SK-N-SH (cell line): Measurements from ENCODE around the gene DDX24. TPM values are rescaled to one million over a fixed set of nuclear protein-coding genes. Genes with fewer than 3 reads are reported as not detected.

Source experiments
- CTCF ChIA-PET: fragments of 300-600, 350-600 bp; formaldehyde crosslinking; extraction: SDS; loops from one replicate; lab custom pipeline; 2021; lab: Yijun Ruan, JAX
- POLR2A ChIA-PET: fragments of 350-600 bp; sonication (Branson Sonifier 250); formaldehyde crosslinking; extraction: SDS; loops from one replicate; lab custom pipeline; 2020; ENCODE audit warnings: antibody characterized with exemption, inconsistent platforms; lab: Yijun Ruan, JAX
- DNase-seq: peaks from one replicate; pipeline ENCODE4 v3.0.0; 2012
- H2AFZ ChIP-seq: fragments of 200-600 bp; sonication (generic); 2 replicates; pipeline ENCODE4 v1.8.1; 2016; ENCODE audit warnings: antibody characterized with exemption, mild to moderate bottlenecking, low read depth
- H3F3A ChIP-seq: fragments of 200-600 bp; sonication (generic); replicated peaks from 2 replicates; pipeline ENCODE3; 2016; ENCODE audit warnings: antibody characterized with exemption, mild to moderate bottlenecking; ENCODE audit not compliant: insufficient read depth
- H3K27ac ChIP-seq, 2 experiments: fragments of 200-500 bp in 1 of 2; fragments of 200-600 bp in 1 of 2; sonication (Bioruptor generic) in 1 of 2; sonication (generic), shearing (Covaris generic) in 1 of 2; 2 replicates each; pipeline versions ENCODE4 v1.5.1 to v1.6.1; 2014 to 2016; ENCODE audit warnings: low read depth in 2 of 2, inconsistent platforms in 1 of 2, low read length in 1 of 2, mild to moderate bottlenecking in 1 of 2, mixed read lengths in 1 of 2
- H3K27me3 ChIP-seq: fragments of 200-600 bp; sonication (generic), shearing (Covaris generic); 2 replicates; pipeline ENCODE4 v1.6.1; 2016; ENCODE audit warnings: mixed run types; ENCODE audit not compliant: insufficient read depth
- H3K36me3 ChIP-seq, 2 experiments: fragments of 200-500 bp in 1 of 2; fragments of 200-600 bp in 1 of 2; sonication (Bioruptor generic) in 1 of 2; sonication (generic) in 1 of 2; replicated peaks in 1 of 2; 2 replicates each; pipeline versions ENCODE3 to v1.5.1; 2014 to 2016; ENCODE audit warnings: low read length in 1 of 2, mild to moderate bottlenecking in 1 of 2; ENCODE audit not compliant: insufficient read depth in 2 of 2, control insufficient read depth in 1 of 2
- H3K4me1 ChIP-seq, 2 experiments: fragments of 200-500 bp in 1 of 2; fragments of 200-600 bp in 1 of 2; sonication (Bioruptor generic) in 1 of 2; sonication (generic), shearing (Covaris generic) in 1 of 2; 2 replicates each; pipeline versions ENCODE4 v1.5.1 to v1.6.1; 2014 to 2016; ENCODE audit warnings: low read depth in 1 of 2, low read length in 1 of 2, mixed run types in 1 of 2; ENCODE audit not compliant: insufficient read depth in 2 of 2, control insufficient read depth in 1 of 2
- H3K4me2 ChIP-seq: fragments of 200-600 bp; sonication (generic), shearing (Covaris generic); 2 replicates; pipeline ENCODE4 v1.6.1; 2017; ENCODE audit warnings: mixed run types
- H3K4me3 ChIP-seq, 2 experiments: fragments of 200-500 bp in 1 of 2; fragments of 200-600 bp in 1 of 2; sonication (Bioruptor generic) in 1 of 2; sonication (generic), shearing (Covaris generic) in 1 of 2; 2 replicates each; pipeline versions ENCODE4 v1.5.1 to v1.8.1; 2014 to 2016; ENCODE audit warnings: low read depth in 2 of 2, inconsistent platforms in 1 of 2, low read length in 1 of 2, mild to moderate bottlenecking in 1 of 2, mixed read lengths in 1 of 2, moderate library complexity in 1 of 2
- H3K79me2 ChIP-seq: fragments of 200-600 bp; sonication (generic); 2 replicates; pipeline ENCODE4 v1.8.1; 2017; ENCODE audit warnings: mild to moderate bottlenecking; ENCODE audit not compliant: insufficient read depth
- H3K9ac ChIP-seq: fragments of 200-600 bp; sonication (generic); 2 replicates; pipeline ENCODE4 v1.6.1; 2017; ENCODE audit warnings: mixed run types
- H3K9me2 ChIP-seq: fragments of 200-600 bp; sonication (generic); 2 replicates; pipeline ENCODE4 v1.6.1; 2017; ENCODE audit warnings: mixed run types
- H3K9me3 ChIP-seq: fragments of 200-600 bp; sonication (generic); 2 replicates; pipeline ENCODE4 v1.6.1; 2017; ENCODE audit warnings: mixed run types, mild to moderate bottlenecking, moderate library complexity
- H4K20me1 ChIP-seq: fragments of 200-600 bp; sonication (generic); 2 replicates; pipeline ENCODE4 v1.6.1; 2017; ENCODE audit warnings: mild to moderate bottlenecking, mixed run types; ENCODE audit not compliant: insufficient read depth
- CTCF ChIP-seq: fragments of 200-600 bp; sonication (generic); IDR thresholded peaks from 2 replicates; pipeline ENCODE4 v1.6.1; 2017; ENCODE audit warnings: antibody characterized with exemption, mild to moderate bottlenecking, moderate library complexity
- ELF1 ChIP-seq: IDR thresholded peaks from 2 replicates; pipeline ENCODE4 v1.4.0; 2012
- EZH2phosphoT487 ChIP-seq: fragments of 200-600 bp; sonication (generic); IDR thresholded peaks from 2 replicates; pipeline ENCODE4 v1.6.1; 2017; ENCODE audit warnings: low read depth, mixed run types, mild to moderate bottlenecking, antibody characterized with exemption, moderate library complexity, borderline replicate concordance
- FOXM1 ChIP-seq: IDR thresholded peaks from 2 replicates; pipeline ENCODE4 v1.4.0; 2012; ENCODE audit warnings: low read depth, mild to moderate bottlenecking
- GABPA ChIP-seq: IDR thresholded peaks from 2 replicates; pipeline ENCODE4 v1.4.0; 2012; ENCODE audit warnings: low read depth, mild to moderate bottlenecking
- JUND ChIP-seq: IDR thresholded peaks from 2 replicates; pipeline ENCODE4 v1.4.0; 2012
- MEF2A ChIP-seq: IDR thresholded peaks from 2 replicates; pipeline ENCODE4 v1.4.0; 2012; ENCODE audit warnings: low read depth, borderline replicate concordance
- MXI1 ChIP-seq: IDR thresholded peaks from 2 replicates; pipeline ENCODE4 v1.6.1; 2012; ENCODE audit warnings: mild to moderate bottlenecking, low read depth, low read length, improper control_type of control experiment
- NFIC ChIP-seq: IDR thresholded peaks from 2 replicates; pipeline ENCODE4 v1.4.0; 2012; ENCODE audit warnings: borderline replicate concordance
- RAD21 ChIP-seq: IDR thresholded peaks from 2 replicates; pipeline ENCODE4 v1.6.1; 2012; ENCODE audit warnings: mild to moderate bottlenecking, low read length
- RCOR1 ChIP-seq: fragments of 150-350 bp; IDR thresholded peaks from 2 replicates; pipeline ENCODE4 v1.6.1; 2017; ENCODE audit warnings: antibody characterized with exemption, low read length
- RXRA ChIP-seq: IDR thresholded peaks from 2 replicates; pipeline ENCODE4 v1.4.0; 2012; ENCODE audit warnings: low read depth, mild to moderate bottlenecking, borderline replicate concordance
- SIN3A ChIP-seq: IDR thresholded peaks from 2 replicates; pipeline ENCODE4 v1.6.1; 2012; ENCODE audit warnings: low read depth, mild to moderate bottlenecking, low read length, moderate library complexity, borderline replicate concordance
- SMC3 ChIP-seq: IDR thresholded peaks from 2 replicates; pipeline ENCODE4 v1.6.1; 2012; ENCODE audit warnings: low read depth, low read length, improper control_type of control experiment
- TAF1 ChIP-seq: IDR thresholded peaks from 2 replicates; pipeline ENCODE4 v1.6.1; 2012; ENCODE audit warnings: low read depth, mild to moderate bottlenecking, low read length, moderate library complexity, borderline replicate concordance
- TCF12 ChIP-seq: IDR thresholded peaks from 2 replicates; pipeline ENCODE4 v1.4.0; 2012
- ZBTB33 ChIP-seq: IDR thresholded peaks from 2 replicates; pipeline ENCODE4 v1.4.0; 2012; ENCODE audit warnings: low read depth, borderline replicate concordance
- WGBS: methylation state at CpG from one replicate; pipeline ENCODE4 v1.1.6; 2017; ENCODE audit warnings: low lambda C conversion rate; 5-methylcytosine and 5-hydroxymethylcytosine counted together
- polyA plus RNA-seq, 3 experiments: library from polyadenylated mRNA; depleted of rRNA; stranded (reverse); fragments of >200 nt; gene quantifications; 2 replicates each; pipeline ENCODE4 v1.2.3, GENCODE V29; 2012

The DDX24 gene
- polyA plus RNA-seq, 1 of the 3 experiments (the other 2 are of a cell fraction), result 108 TPM

DNA sequence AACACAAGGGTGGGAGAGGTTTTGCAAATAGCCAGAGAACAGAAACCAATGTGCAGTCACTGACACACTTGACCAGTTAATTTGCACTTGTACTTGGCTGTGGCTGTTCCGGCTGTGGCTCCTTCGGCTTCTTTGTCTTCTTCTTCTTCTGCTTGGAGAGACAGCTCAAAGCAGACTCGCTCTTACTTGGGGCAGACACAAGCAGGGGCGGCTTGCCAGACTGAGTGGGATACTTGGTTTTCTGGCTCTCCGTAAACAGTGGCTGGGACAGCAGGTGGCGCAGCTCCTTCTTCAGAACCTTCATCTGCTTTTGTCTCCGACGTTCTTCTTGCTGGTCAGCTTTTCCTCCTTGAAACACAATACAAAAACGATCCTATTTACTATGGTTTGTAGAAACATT lies 29.9 kb downstream of the DDX24 start:
- CTCF ChIA-PET, result interaction anchor here (0.6 to 8.3 kb wide), 15 partner anchors 9 to 147 kb away, joined by 3 to 100 read pairs (median 8); partner anchors contain the start of gene IFI27L2
- Histone ChIP-seq H2AFZ (no peak overlapping the region), H3K9me3 (no peaks in the 10 kb centered on the region), H3K79me2 (no peaks in the 10 kb centered on the region), H3K4me2 (no peak overlapping the region), H3K27me3 (no peaks in the 10 kb centered on the region), H3K9me2 (no peaks in the 10 kb centered on the region), H3F3A (no peaks in the 10 kb centered on the region), H3K27ac (no peak overlapping the region), H3K36me3 (peaks cover 30 to 91% of the 10 kb centered on the region in 2 experiments), H3K4me3 (no peak overlapping the region), H3K4me1 (peaks cover 0 to 18% of the 10 kb centered on the region in 2 experiments; a peak in 2 of 4 replicates), H3K9ac (no peak overlapping the region), H4K20me1 (no peaks in the 10 kb centered on the region)
- DNase-seq, result no peak
- WGBS, result 80% methylated on average over 9 of the region's 9 CpGs
- POLR2A ChIA-PET, result interaction anchor here (0.6 kb wide), 1 partner anchor 118 kb away, joined by 4 read pairs; no protein-coding TSS in a partner anchor
- no peak for TF ChIP-seq SIN3A
- TF ChIP-seq RXRA, result no peak
- no peak for TF ChIP-seq MXI1
- no peak for TF ChIP-seq TAF1
- no peak for TF ChIP-seq GABPA
- TF ChIP-seq EZH2phosphoT487, result no peak
- no peak for TF ChIP-seq FOXM1
- TF ChIP-seq MEF2A, result no peak
- TF ChIP-seq SMC3, result peak; percentile 52
- no peak for TF ChIP-seq RCOR1
- TF ChIP-seq TCF12, result no peak
- TF ChIP-seq ZBTB33, result no peak
- TF ChIP-seq RAD21, result peak; percentile 44
- peak; percentile 49 for TF ChIP-seq CTCF
- TF ChIP-seq NFIC, result no peak
- TF ChIP-seq ELF1, result no peak
- no peak for TF ChIP-seq JUND
